Cardiac septum (tissue), 1 donor: ENCODE measurements around the gene KCNJ14. TPM values are rescaled to one million over a fixed set of nuclear protein-coding genes. Genes with fewer than 3 reads are reported as not detected.

Experiments used
- DNase-seq: peaks from one replicate; pipeline ENCODE4 v3.0.0-alpha.2; 2020; ENCODE audit warnings: low spot score
- intact Hi-C: fragments of 100-400 bp; cut with DNase I; formaldehyde crosslinking; loops from one replicate; pipeline ENCODE4 v1.14.0; 2022
- total RNA-seq: library from RNA; stranded (reverse); fragmentation: NEBNext Ultra II Directional; extraction: Animal tissue kit (Norgen Biotek cat#: 25700); gene quantifications from one replicate; pipeline ENCODE4 v1.2.1, GENCODE V29; 2021
- donor health status: DM: no; HTN: no; CAD: no.

KCNJ14 gene
- total RNA-seq, 1 donor from 2014 or later, result 0.32 TPM

- intact Hi-C loops, result loop anchor here (5.0 kb wide), 1 partner anchor 46 kb away; the partner anchor contains the start of gene LMTK3
- no peak for DNase-seq
These were observed 11.4 kb downstream of the KCNJ14 start for GRCh38 chr19:48466561-48467325.

GRCh38 chr19:48468772-48469288, 13.5 kb downstream of the KCNJ14 start:
- DNase-seq, result peak; percentile 100
- intact Hi-C loops, result loop anchor here (1.0 to 5.0 kb wide), 2 partner anchors 24 to 43 kb away; partner anchors contain the start of genes GRWD1 and LMTK3

GRCh38 chr19:48469289-48469881, 14.0 kb downstream of the KCNJ14 start, which contains the start of gene CYTH2:
CYTH2 (plus strand) TSS chr19:48469369; CDS start chr19:48469508, 139 bp downstream.
- intact Hi-C loops, result loop anchor here (1.0 to 5.0 kb wide), 2 partner anchors 24 to 43 kb away; partner anchors contain the start of genes GRWD1 and LMTK3
- DNase-seq, result peak; percentile 94

GRCh38 chr19:48469934-48470680, 14.7 kb downstream of the KCNJ14 start:
- intact Hi-C loops, result loop anchor here (1.0 to 5.0 kb wide), 2 partner anchors 25 to 42 kb away; partner anchors contain the start of genes GRWD1 and LMTK3
- no peak for DNase-seq

GRCh38 chr19:48470856-48471255, 15.5 kb downstream of the KCNJ14 start:
- DNase-seq, result no peak
- intact Hi-C loops, result no loop called here

GRCh38 chr19:48471836-48472235, 16.5 kb downstream of the KCNJ14 start:
- no peak for DNase-seq
- intact Hi-C loops, result no loop called here

GRCh38 chr19:48473161-48473966, 18.0 kb downstream of the KCNJ14 start:
- intact Hi-C loops, result no loop called here
- no peak for DNase-seq

- DNase-seq, result no peak
- intact Hi-C loops, result no loop called here
These were observed 18.8 kb downstream of the KCNJ14 start for GRCh38 chr19:48474084-48474592.

- no peak for DNase-seq
- intact Hi-C loops, result no loop called here
These were observed 20.1 kb downstream of the KCNJ14 start for GRCh38 chr19:48475369-48476068.

GRCh38 chr19:48476176-48476575, 20.8 kb downstream of the KCNJ14 start:
- intact Hi-C loops, result no loop called here
- no peak for DNase-seq

- no peak for DNase-seq
- intact Hi-C loops, result no loop called here
These were observed 21.8 kb downstream of the KCNJ14 start for GRCh38 chr19:48477067-48477685.

- intact Hi-C loops, result no loop called here
- no peak for DNase-seq
These were observed 22.4 kb downstream of the KCNJ14 start for GRCh38 chr19:48477698-48478338.

GRCh38 chr19:48478339-48479256, 23.2 kb downstream of the KCNJ14 start:
- intact Hi-C loops, result no loop called here

GRCh38 chr19:48479686-48480085, 24.3 kb downstream of the KCNJ14 start:
- intact Hi-C loops, result no loop called here
- no peak for DNase-seq

More at GRCh38 chr19:48478339-48479256, 23.2 kb downstream of the KCNJ14 start:
- no peak for DNase-seq

GRCh38 chr19:48480183-48480557, 24.8 kb downstream of the KCNJ14 start:
- peak; percentile 80 for DNase-seq
- intact Hi-C loops, result no loop called here
